Erythroblast (primary cell): ENCODE measurements around the gene UGGT1.

ENCODE experiments used
- GATA1 ChIP-seq: IDR thresholded peaks from 2 replicates; pipeline ENCODE4 v1.6.1; 2011; ENCODE audit warnings: low read depth, mild to moderate bottlenecking, control low read depth, low read length, moderate library complexity
- POLR2A ChIP-seq: IDR thresholded peaks from 2 replicates; pipeline ENCODE4 v1.6.1; 2011; ENCODE audit warnings: mild to moderate bottlenecking, low read length

DNA sequence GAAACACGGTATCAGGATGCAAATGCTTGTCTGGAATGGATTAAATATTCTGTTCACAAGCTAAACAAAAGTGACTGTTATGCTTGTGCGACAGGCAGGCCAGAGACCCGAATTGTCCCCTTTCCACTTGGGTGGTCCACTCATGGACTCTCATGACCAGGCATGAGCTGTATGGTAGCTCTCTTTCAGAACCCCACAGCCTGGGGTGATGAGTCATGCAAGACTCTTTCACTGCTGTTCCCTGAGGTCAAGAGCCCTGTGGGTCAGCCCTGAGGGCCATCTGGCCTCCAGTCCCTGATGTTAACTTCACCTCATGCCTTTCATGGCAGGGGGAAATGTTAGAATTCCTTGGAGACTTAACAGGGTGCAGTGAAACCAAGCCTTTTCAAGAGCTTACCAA lies 49.4 kb upstream of the UGGT1 start:
- no peak for TF ChIP-seq POLR2A
- no peak for TF ChIP-seq GATA1
